OCI-M2 (cell line): ENCODE data around the gene SH3GL2.
"Not testable (repeated sequence)": the region's sequence is repeated elsewhere in the genome, so short reads cannot be mapped to it uniquely, and the experiment has no call there.

ENCODE experiments used
- DNase-seq: peaks from one replicate; lab custom pipeline; 2025; ENCODE audit not compliant: unreplicated experiment; lab: John Stamatoyannopoulos, UW

Gene SH3GL2

DNA sequence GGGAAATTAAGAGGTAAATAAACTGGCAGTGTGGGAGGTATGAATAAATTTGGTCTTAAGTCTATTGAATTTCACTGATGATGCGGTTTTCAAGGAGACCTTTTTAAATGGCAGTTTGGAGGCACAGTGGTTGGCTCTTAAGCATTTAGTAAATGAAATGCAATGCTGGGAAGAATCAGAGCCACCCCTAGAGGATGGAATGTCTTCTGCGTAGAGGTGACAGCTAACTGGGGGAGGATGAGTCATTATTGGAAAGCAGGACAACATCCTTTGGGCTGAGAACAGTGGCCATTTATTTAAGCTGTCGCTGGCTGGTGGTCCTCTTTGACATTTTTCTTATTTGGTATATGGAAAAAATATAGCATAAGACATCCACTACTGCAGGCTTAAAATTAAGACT lies 163.2 kb downstream of the SH3GL2 start:
- DNase-seq: no peak

DNA sequence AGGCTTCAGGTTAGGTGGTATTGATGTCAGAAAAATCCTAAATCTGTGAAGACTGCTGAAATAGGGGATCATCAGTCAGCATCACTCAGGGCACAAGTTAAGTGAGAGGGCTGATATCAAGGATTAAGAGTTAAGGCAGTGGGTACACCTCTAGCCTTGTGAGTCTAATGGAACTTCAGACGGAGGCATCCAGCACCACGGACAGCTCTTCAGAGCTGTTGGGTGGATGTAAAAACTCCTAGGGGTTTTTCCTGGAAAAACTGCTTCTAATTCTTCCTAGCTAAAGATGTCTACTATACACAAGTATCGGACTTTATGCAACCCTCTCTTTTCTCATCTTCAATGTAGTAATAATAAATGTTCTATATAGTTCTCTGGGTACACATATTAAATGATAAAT lies 165.9 kb downstream of the SH3GL2 start:
- DNase-seq: no peak

GRCh38 chr9:17750269-17750668 lies 171.4 kb downstream of the SH3GL2 start:
- no peak for DNase-seq

DNA sequence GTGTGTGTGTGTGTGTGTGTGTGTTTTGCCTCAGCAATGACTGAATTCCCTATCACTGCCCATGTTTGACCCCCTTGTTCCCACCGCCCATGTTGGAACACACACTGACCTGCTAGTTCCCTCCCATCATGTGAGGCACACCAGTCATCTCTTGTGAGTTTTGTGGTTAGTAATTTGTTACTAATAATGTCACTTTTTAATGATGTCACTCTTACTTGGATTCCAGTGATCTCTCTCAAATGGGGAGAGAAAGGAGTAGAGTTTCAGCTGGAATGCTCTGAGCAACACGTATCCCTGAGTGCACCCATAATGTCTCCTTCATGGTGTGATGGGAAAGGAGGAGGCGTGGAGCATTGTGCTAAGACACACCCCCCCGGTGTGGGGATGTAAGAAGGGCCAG lies 172.6 kb downstream of the SH3GL2 start:
- no peak for DNase-seq

GRCh38 chr9:17752021-17752420 lies 173.2 kb downstream of the SH3GL2 start:
- no peak for DNase-seq

DNA sequence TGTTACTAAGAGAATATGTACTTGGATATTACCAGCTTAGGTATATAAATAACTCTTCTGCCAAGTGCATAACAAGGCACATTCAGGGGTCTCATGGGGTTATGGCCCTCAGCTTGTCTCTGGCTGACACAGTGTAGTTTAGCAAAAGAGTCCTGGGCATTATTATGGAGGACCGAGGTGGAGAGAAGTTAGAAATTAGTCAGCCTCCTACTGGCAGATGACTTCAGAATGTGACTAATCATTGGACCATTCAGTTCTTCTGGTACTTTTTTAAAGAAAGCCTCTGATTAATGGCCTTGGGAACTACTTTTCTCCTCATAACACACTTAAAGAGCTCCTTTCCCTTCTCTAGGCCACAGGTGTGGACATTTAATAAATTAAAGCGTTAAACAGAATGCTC lies 178.9 kb downstream of the SH3GL2 start:
- DNase-seq: no peak

GRCh38 chr9:17760250-17760649 lies 181.4 kb downstream of the SH3GL2 start:
- DNase-seq: no peak

- no peak for DNase-seq
These were observed 183.3 kb downstream of the SH3GL2 start for GRCh38 chr9:17761984-17762676.

- no peak for DNase-seq
These were observed 185.4 kb downstream of the SH3GL2 start for GRCh38 chr9:17764306-17764705.

GRCh38 chr9:17765131-17765530 lies 186.3 kb downstream of the SH3GL2 start:
- DNase-seq: not testable (repeated sequence)

DNA sequence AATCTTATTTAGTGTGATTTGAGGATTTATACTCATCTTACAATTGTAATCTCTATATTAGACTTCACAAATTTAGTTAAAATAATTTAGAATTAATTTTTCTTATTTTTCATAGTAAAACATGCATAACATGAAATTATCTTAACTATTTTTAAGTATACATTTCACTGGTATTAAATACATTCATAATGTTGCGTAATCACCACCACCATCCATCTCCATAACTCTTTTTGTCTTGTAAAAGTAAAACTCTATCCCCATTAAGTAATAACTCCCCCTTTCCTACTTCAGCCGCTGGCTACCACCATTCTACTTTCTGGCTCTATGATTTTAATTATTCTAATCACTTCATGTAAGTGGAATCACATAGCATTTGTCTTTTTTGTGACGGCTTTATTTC lies 193.4 kb downstream of the SH3GL2 start:
- DNase-seq: no peak

DNA sequence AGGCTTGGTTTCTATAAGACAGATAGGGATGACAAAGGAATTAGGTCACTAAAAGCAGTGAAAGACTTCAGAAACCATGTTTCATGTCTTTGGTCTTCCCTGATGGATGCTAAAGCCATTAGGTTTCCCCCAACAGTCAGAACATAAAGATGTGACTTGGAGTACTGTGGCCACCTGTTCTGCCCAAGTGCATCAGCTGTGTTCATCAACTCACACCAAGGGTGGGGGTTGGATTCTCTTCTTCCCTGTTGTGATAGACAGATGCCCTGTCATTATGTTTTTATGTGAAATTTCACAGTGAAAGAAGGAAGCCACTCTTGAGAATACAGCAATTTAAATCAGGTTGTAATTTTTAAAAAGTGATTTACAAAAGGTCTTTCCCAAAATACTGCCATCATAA lies 196.8 kb downstream of the SH3GL2 start:
- DNase-seq: no peak

DNA sequence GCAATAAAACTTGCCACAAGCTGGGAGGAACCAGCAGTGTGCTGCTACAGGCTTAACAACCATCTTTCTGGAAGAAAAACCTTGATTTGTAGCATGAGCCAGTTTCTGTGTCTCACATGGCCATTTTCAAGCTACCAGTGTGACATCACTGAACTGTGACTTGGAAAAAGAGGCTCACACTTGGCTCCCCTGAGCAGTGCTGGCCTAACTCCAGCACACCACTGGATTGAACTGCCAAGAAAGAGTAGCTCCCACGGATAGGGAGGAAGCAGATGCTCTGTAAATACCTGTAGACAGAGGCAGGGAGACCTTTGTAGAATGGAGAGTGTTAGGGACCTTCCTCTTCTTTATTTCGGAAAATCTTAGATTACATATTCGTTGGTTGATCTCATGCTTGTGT lies 197.9 kb downstream of the SH3GL2 start:
- no peak for DNase-seq

DNA sequence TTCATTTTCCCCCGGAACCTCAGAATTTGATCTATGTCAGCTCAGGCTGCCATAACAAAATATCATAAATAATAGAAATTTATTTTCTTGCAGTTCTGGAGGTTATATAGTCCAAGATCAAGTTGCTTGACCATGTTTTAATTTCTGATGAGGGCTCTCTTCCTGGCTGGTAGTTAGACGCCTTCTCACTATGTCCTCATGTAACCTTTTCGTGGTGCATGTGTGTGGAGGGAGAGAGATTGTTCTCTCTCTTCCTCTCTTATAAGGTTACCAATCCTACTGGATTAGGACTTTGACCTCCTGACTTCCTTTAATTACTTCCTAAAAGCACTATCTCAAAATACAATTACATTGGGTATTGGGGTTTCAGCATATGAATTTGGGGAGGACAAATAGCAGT lies 198.6 kb downstream of the SH3GL2 start:
- no peak for DNase-seq

- DNase-seq: no peak
These were observed 203.7 kb downstream of the SH3GL2 start for GRCh38 chr9:17782430-17783149.

DNA sequence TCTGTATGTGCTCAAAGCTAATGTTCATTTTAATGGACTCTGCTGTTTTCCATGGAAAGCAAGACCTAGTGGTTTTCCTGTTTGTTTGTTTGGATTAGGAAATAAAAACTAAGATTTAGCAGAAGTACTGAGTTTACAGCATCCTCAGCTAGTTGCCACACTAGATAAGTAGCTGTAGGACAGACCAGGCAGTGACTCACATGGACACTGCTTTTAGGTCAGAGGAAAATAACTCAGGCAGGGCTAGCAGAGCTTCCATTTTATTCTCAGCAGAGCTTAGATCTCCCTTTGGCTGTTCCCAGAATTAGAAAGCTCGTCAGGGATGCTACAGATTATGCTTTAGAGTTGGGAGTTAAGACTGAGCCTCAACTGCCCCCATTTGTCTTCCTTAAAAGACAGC lies 204.4 kb downstream of the SH3GL2 start:
- no peak for DNase-seq

- DNase-seq: no peak
These were observed 210.4 kb downstream of the SH3GL2 start for GRCh38 chr9:17789316-17789715.

DNA sequence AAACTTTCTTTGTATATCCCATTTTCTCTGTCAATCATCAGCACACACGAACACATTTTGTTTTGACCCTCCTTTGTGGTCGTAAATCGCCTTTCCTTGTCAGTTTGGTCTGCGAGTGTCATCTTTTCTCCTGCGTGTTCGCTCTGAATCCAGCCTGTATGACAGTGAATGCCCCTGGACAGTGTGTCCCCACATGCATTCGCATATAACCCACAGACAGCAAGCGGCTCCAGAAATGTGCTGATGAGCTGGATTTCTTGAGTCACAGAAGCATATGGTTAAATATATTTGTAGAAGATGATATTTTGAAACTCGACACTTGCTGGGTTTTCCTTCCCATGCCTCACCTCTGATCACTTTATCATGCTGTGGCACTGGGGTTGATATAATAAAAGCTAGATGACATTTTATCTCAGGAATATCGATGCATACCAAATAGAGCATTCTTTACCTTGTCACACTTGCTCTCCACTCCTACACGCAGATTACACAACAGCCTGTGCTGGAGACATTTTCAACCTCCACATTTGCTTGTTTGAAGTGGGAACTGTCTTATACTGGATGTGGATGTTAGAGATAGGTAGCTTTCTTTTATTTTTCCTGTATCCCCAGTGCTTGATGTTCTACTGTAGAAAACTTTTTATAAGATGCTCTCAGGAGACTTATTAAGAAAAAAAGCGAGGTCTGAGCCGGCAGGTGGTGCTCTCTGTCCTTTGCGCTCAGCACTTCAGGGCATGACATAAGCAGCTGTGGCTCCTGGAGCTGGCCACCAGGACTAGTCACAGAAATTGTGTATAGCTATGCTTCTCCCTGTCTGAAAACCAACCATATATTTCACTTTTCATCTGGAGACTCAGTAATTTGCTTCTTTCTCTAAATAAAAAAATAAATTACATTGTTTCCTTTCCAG lies 215.1 kb downstream of the SH3GL2 start:
- no peak for DNase-seq

DNA sequence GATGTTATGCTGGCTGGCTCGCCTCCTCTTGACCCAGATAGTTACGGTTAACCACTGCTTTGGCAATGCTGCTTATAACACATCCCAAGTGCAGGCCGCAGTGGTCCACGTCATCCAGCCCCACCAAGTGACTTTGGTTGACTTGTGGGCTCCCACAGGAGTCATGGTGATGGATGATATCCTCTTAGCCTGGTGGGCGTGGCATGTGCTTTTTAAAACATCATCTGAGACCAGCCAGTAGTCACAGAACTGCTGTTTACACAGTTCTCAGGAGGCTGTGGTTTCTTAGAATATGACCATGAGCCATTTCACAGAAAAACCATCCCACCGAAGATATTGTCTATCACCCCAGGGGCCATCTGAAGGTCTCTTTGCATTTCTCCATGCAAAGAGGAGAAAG lies 216.9 kb downstream of the SH3GL2 start:
- no peak for DNase-seq

DNA sequence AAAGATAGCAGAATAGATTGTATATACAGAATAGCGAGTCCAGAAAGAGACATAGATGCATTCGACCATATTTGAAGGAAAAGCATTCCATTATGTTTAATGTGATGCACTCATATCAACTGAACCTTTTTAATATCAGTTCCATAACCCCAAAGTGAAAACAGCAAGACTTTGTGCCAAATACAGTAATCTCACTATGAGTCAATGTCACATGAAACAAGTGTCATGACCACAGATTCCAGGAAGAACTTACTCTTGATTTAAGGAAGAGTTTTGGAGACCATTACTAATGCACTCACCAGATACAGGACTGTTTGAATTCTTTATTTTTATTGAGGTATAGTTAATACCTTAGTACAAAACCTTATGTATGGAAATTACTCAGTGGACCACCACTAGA lies 220.5 kb downstream of the SH3GL2 start:
- DNase-seq: no peak

GRCh38 chr9:17800418-17800817 lies 221.6 kb downstream of the SH3GL2 start:
- DNase-seq: no peak
